ENCODE data around the gene SLC25A23. TPM values are rescaled to one million over a fixed set of nuclear protein-coding genes. Genes with fewer than 3 reads are reported as not detected.
"Not testable (repeated sequence)": the region's sequence is repeated elsewhere in the genome, so short reads cannot be mapped to it uniquely, and the experiment has no call there.

The SLC25A23 gene
- total RNA-seq, 4 donors from 2014 or later = 13.8 to 69.1 (median 36.5) TPM

DNA sequence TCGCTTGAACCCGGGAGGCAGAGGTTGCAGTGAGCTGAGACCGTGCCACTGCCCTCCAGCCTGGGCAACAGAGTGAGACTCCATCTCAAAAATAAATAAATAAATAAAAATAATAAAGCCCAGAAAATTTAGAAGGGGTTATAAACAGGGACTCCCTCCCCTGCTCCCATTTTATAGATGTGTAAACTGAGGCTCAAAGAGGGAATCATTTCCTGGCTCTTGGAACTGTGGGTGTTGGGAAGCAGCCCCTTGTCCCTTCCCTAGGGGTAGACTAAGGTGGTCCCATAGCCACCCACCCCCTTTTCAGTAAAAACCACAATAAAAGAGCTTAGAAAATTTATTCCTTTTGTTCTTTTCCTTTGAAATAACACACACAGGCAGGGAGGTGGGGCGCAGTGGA is 19.8 kb downstream of the SLC25A23 start:
- no peaks in the 10 kb centered on the region for H3K4me1 ChIP-seq
- TF ChIP-seq POLR2A (IDR thresholded peaks at IDR 0.05) (no peak), CTCF (IDR thresholded peaks at IDR 0.05) (no peak)
- no peak for DNase-seq
- H3K27ac ChIP-seq = no peak overlapping the region
- no peaks in the 10 kb centered on the region for H3K36me3 ChIP-seq
- no peaks in the 10 kb centered on the region for H3K9me3 ChIP-seq
- intact Hi-C loops (cut with DNase I; ENCODE audit: low total_unique reads) = no loop called here
- H3K4me3 ChIP-seq = no peak overlapping the region
- no peaks in the 10 kb centered on the region for H3K27me3 ChIP-seq

- H3K36me3 ChIP-seq = no peaks in the 10 kb centered on the region
- no peak within 1 kb of the TSS for H3K27ac ChIP-seq
- H3K27me3 ChIP-seq = no peaks in the 10 kb centered on the region
- no peaks in the 10 kb centered on the region for H3K4me1 ChIP-seq
- TF ChIP-seq CTCF (IDR thresholded peaks at IDR 0.05) (no peak), POLR2A (IDR thresholded peaks at IDR 0.05) (no peak)
- intact Hi-C loops (cut with DNase I; ENCODE audit: low total_unique reads) = no loop called here
- no peak for DNase-seq
- no peak within 1 kb of the TSS for H3K4me3 ChIP-seq
- H3K9me3 ChIP-seq = no peaks in the 10 kb centered on the region
These were observed 25.9 kb downstream of the SLC25A23 start, which contains the start of gene SLC25A41 for GRCh38 chr19:6433663-6434062. Gene SLC25A41 (minus strand): TSS chr19:6433763. CDS start chr19:6433693, 70 bp downstream.

- TF ChIP-seq CTCF (IDR thresholded peaks at IDR 0.05) (no peak), POLR2A (IDR thresholded peaks at IDR 0.05) (no peak)
- H3K36me3 ChIP-seq = no peaks in the 10 kb centered on the region
- no peak for DNase-seq
- H3K27me3 ChIP-seq = no peaks in the 10 kb centered on the region
- H3K4me1 ChIP-seq = no peaks in the 10 kb centered on the region
- no peak overlapping the region for H3K27ac ChIP-seq
- intact Hi-C loops (cut with DNase I; ENCODE audit: low total_unique reads) = no loop called here
- H3K4me3 ChIP-seq = no peak overlapping the region
- no peaks in the 10 kb centered on the region for H3K9me3 ChIP-seq
These were observed 26.4 kb downstream of the SLC25A23 start for GRCh38 chr19:6433165-6433564.

DNA sequence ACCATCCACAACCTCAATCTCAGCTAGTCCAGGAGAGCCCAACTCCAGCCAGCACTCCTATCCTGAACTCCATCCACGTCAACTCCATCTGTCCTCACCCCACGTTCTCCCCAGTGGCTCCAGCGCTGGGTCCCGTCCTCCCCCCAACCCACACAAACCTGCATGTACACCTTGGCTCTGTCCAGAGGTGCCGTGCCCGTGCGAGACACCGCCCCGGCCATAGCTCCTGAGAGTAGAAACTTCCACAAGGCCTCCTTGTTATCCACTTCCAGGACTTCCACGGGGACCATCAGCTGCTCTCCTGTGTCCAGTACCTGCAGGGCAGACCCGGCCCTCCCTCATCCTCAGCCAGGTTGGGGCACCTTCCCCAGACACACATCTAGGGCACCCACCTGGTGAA is 27.7 kb downstream of the SLC25A23 start:
- H3K36me3 ChIP-seq = no peaks in the 10 kb centered on the region
- intact Hi-C loops (cut with DNase I; ENCODE audit: low total_unique reads) = no loop called here
- H3K9me3 ChIP-seq = no peaks in the 10 kb centered on the region
- no peak for DNase-seq
- H3K27ac ChIP-seq = no peak overlapping the region
- H3K27me3 ChIP-seq = no peaks in the 10 kb centered on the region
- no peak overlapping the region for H3K4me3 ChIP-seq
- TF ChIP-seq CTCF (IDR thresholded peaks at IDR 0.05) = no peak
- TF ChIP-seq POLR2A (IDR thresholded peaks at IDR 0.05) = no peak
- H3K4me1 ChIP-seq = no peaks in the 10 kb centered on the region

- H3K4me1 ChIP-seq = no peaks in the 10 kb centered on the region
- H3K9me3 ChIP-seq = no peaks in the 10 kb centered on the region
- no peak overlapping the region for H3K27ac ChIP-seq
- H3K27me3 ChIP-seq = no peaks in the 10 kb centered on the region
- DNase-seq = no peak
- TF ChIP-seq CTCF (IDR thresholded peaks at IDR 0.05) (no peak), POLR2A (IDR thresholded peaks at IDR 0.05) (no peak)
- no peak overlapping the region for H3K4me3 ChIP-seq
- no peaks in the 10 kb centered on the region for H3K36me3 ChIP-seq
- intact Hi-C loops (cut with DNase I; ENCODE audit: low total_unique reads) = no loop called here
These were observed 30.0 kb downstream of the SLC25A23 start for GRCh38 chr19:6429419-6430221.

- H3K4me3 ChIP-seq; H3K27ac ChIP-seq; H3K9me3 ChIP-seq; H3K36me3 ChIP-seq; H3K27me3 ChIP-seq; H3K4me1 ChIP-seq; intact Hi-C loops (cut with DNase I; ENCODE audit: low total_unique reads); DNase-seq: not testable (repeated sequence)
These were observed 30.7 kb downstream of the SLC25A23 start for GRCh38 chr19:6428692-6429418.

All from uterus (tissue), 4 donors.